Keratinocyte (primary cell): ENCODE measurements around the gene ALG3.

Experiments
- EZH2 ChIP-seq: IDR thresholded peaks from one replicate; pipeline ENCODE4 v1.6.1; 2012; ENCODE audit warnings: inconsistent platforms, mild to moderate bottlenecking, low read length, moderate library complexity
- TF ChIP-seq, protein P1 (sequence below), 3 experiments: IDR thresholded peaks in 1 of 3; conservative IDR thresholded peaks in 1 of 3; optimal IDR thresholded peaks in 1 of 3; 2 replicates in 2 of 3; 3 replicates in 1 of 3; pipeline versions ENCODE3 to v1.5.1; 2011; ENCODE audit warnings: low read length in 3 of 3, mild to moderate bottlenecking in 3 of 3, moderate library complexity in 2 of 3, control low read depth in 1 of 3, inconsistent platforms in 1 of 3; ENCODE audit not compliant: insufficient read depth in 2 of 3; ENCODE audit errors: extremely low read depth in 1 of 3

DNA sequence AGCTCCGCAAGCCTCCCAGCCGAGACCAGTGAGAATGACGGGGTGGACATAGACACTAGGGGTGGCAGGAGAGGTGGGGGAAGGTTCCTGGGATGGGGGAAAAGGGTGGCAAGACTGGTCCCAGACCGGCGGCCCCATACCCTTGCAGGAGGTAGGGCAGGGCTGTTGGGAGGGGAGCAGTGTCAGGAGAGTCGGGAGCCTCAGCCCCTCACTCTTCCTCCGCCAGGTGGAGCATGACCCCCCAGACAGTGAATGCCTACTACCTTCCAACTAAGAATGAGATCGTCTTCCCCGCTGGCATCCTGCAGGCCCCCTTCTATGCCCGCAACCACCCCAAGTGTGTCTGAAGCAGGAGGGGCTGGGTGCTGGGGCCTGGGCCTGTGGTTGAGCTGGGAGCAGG, 41.6 kb upstream of the ALG3 start:
- TF ChIP-seq, protein P1, sequence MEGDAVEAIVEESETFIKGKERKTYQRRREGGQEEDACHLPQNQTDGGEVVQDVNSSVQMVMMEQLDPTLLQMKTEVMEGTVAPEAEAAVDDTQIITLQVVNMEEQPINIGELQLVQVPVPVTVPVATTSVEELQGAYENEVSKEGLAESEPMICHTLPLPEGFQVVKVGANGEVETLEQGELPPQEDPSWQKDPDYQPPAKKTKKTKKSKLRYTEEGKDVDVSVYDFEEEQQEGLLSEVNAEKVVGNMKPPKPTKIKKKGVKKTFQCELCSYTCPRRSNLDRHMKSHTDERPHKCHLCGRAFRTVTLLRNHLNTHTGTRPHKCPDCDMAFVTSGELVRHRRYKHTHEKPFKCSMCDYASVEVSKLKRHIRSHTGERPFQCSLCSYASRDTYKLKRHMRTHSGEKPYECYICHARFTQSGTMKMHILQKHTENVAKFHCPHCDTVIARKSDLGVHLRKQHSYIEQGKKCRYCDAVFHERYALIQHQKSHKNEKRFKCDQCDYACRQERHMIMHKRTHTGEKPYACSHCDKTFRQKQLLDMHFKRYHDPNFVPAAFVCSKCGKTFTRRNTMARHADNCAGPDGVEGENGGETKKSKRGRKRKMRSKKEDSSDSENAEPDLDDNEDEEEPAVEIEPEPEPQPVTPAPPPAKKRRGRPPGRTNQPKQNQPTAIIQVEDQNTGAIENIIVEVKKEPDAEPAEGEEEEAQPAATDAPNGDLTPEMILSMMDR (optimal IDR thresholded peaks at IDR 0.05 in 1 of 3, IDR thresholded peaks at IDR 0.05 in 1 of 3, conservative IDR thresholded peaks at IDR 0.05 in 1 of 3; ENCODE audit: extremely low read depth in 1 of 3, insufficient read depth in 2 of 3, low read length in 3 of 3) = no peak
- no peak for TF ChIP-seq EZH2
